H9 (cell line): ENCODE results near the gene SPP1. TPM values are rescaled to one million over a fixed set of nuclear protein-coding genes. Genes with fewer than 3 reads are reported as not detected.
A peak's percentile ranks its signal among the peaks of the same experiment; 100 is the strongest.

Source experiments
- DNase-seq: peaks from one replicate; pipeline ENCODE4 v3.0.0-alpha.2; 2017
- H2AFZ ChIP-seq: one replicate; pipeline ENCODE4 v1.6.1; 2013; ENCODE audit warnings: mild to moderate bottlenecking, low read length, control low read depth, moderate library complexity
- H2AK5ac ChIP-seq: 2 replicates; pipeline ENCODE4 v1.6.1; 2013; ENCODE audit warnings: low read length, control low read depth, mixed read lengths; ENCODE audit not compliant: insufficient read length
- H2BK120ac ChIP-seq: one replicate; pipeline ENCODE4 v1.6.1; 2013; ENCODE audit warnings: low read depth, mild to moderate bottlenecking, low read length, control low read depth, inconsistent platforms; ENCODE audit not compliant: poor library complexity, severe bottlenecking
- H2BK12ac ChIP-seq: 2 replicates; pipeline ENCODE4 v1.6.1; 2013; ENCODE audit warnings: low read length, control low read depth, mixed read lengths, low read depth; ENCODE audit not compliant: insufficient read length
- H2BK15ac ChIP-seq: 2 replicates; pipeline ENCODE4 v1.6.1; 2013; ENCODE audit warnings: low read depth, low read length, control low read depth
- H2BK20ac ChIP-seq: one replicate; pipeline ENCODE4 v1.6.1; 2013; ENCODE audit warnings: low read depth, mild to moderate bottlenecking, low read length, control low read depth, inconsistent platforms; ENCODE audit not compliant: poor library complexity, severe bottlenecking
- H2BK5ac ChIP-seq: 2 replicates; pipeline ENCODE4 v1.6.1; 2013; ENCODE audit warnings: low read length, control low read depth, mixed read lengths; ENCODE audit not compliant: insufficient read length
- H3K14ac ChIP-seq: 2 replicates; pipeline ENCODE4 v1.6.1; 2013; ENCODE audit warnings: low read length, control low read depth; ENCODE audit not compliant: insufficient read depth
- H3K18ac ChIP-seq: 2 replicates; pipeline ENCODE4 v1.6.1; 2013; ENCODE audit warnings: low read depth, mild to moderate bottlenecking, mixed read lengths, low read length, control low read depth; ENCODE audit not compliant: insufficient read length
- H3K23ac ChIP-seq: 2 replicates; pipeline ENCODE4 v1.6.1; 2013; ENCODE audit warnings: low read length, control low read depth, mixed read lengths, low read depth; ENCODE audit not compliant: insufficient read length
- H3K23me2 ChIP-seq: 2 replicates; pipeline ENCODE4 v1.6.1; 2013; ENCODE audit warnings: low read depth, mild to moderate bottlenecking, mixed read lengths, low read length, control low read depth; ENCODE audit not compliant: insufficient read length, poor library complexity, severe bottlenecking
- H3K27ac ChIP-seq: 2 replicates; pipeline ENCODE4 v1.5.1; 2013; ENCODE audit warnings: low read length, control low read depth, mixed read lengths, low read depth; ENCODE audit not compliant: insufficient read length
- H3K27me3 ChIP-seq: 2 replicates; pipeline ENCODE4 v1.6.1; 2013; ENCODE audit warnings: low read length, control low read depth, inconsistent platforms; ENCODE audit not compliant: insufficient read depth
- H3K4ac ChIP-seq: 2 replicates; pipeline ENCODE4 v1.6.1; 2013; ENCODE audit warnings: low read depth, mild to moderate bottlenecking, control low read depth, inconsistent platforms, low read length, moderate library complexity
- H3K4me1 ChIP-seq: 2 replicates; pipeline ENCODE4 v1.6.1; 2013; ENCODE audit warnings: low read length, control low read depth, inconsistent platforms; ENCODE audit not compliant: insufficient read depth
- H3K4me2 ChIP-seq: 2 replicates; pipeline ENCODE4 v1.6.1; 2013; ENCODE audit warnings: low read length, control low read depth, mixed read lengths; ENCODE audit not compliant: insufficient read length, insufficient read depth
- H3K56ac ChIP-seq: 2 replicates; pipeline ENCODE4 v1.6.1; 2013; ENCODE audit warnings: low read depth, mild to moderate bottlenecking, mixed read lengths, low read length, control low read depth; ENCODE audit not compliant: insufficient read length
- H3K79me1 ChIP-seq: 2 replicates; pipeline ENCODE4 v1.6.1; 2013; ENCODE audit warnings: low read depth, mild to moderate bottlenecking, moderate library complexity, low read length, control low read depth, inconsistent platforms; ENCODE audit not compliant: insufficient read depth, poor library complexity, severe bottlenecking
- H3K79me2 ChIP-seq: 2 replicates; pipeline ENCODE4 v1.6.1; 2013; ENCODE audit warnings: low read length, control low read depth, inconsistent platforms; ENCODE audit not compliant: insufficient read depth
- H3K9ac ChIP-seq: 2 replicates; pipeline ENCODE4 v1.6.1; 2013; ENCODE audit warnings: low read length, control low read depth, mixed read lengths; ENCODE audit not compliant: insufficient read length; ENCODE audit errors: extremely low read depth
- H3K9me3 ChIP-seq: one replicate; pipeline ENCODE4 v1.6.1; 2013; ENCODE audit warnings: low read depth, low read length, inconsistent platforms; ENCODE audit not compliant: control insufficient read depth
- H3T11ph ChIP-seq: one replicate; pipeline ENCODE4 v1.6.1; 2013; ENCODE audit warnings: mild to moderate bottlenecking, low read length, control low read depth, inconsistent platforms
- H4K20me1 ChIP-seq: one replicate; pipeline ENCODE4 v1.6.1; 2013; ENCODE audit not compliant: control insufficient read depth, insufficient read length, insufficient read depth
- H4K5ac ChIP-seq: 2 replicates; pipeline ENCODE4 v1.6.1; 2013; ENCODE audit warnings: low read depth, mild to moderate bottlenecking, mixed read lengths, low read length, control low read depth; ENCODE audit not compliant: insufficient read length
- H4K8ac ChIP-seq: replicated peaks from 2 replicates; pipeline ENCODE4 v1.6.1; 2013; ENCODE audit warnings: low read length, control low read depth, mixed read lengths, low read depth; ENCODE audit not compliant: insufficient read length
- H4K91ac ChIP-seq: 2 replicates; pipeline ENCODE4 v1.6.1; 2013; ENCODE audit warnings: low read depth, mild to moderate bottlenecking, moderate library complexity, mixed read lengths, low read length, control low read depth; ENCODE audit not compliant: insufficient read length
- H3K27ac Mint-ChIP-seq, 3 experiments: 2 replicates in 2 of 3; 3 replicates in 1 of 3; pipeline ENCODE4 v1.8.0; 2020 to 2021; ENCODE audit warnings: mixed read lengths in 3 of 3, mild to moderate bottlenecking in 1 of 3, moderate library complexity in 1 of 3
- H3K27me3 Mint-ChIP-seq: 2 replicates; pipeline ENCODE4 v1.8.0; 2021; ENCODE audit warnings: low read depth, mild to moderate bottlenecking, moderate library complexity, mixed read lengths
- H3K36me3 Mint-ChIP-seq, 3 experiments: 2 replicates in 2 of 3; 3 replicates in 1 of 3; pipeline ENCODE4 v1.8.0; 2020 to 2021; ENCODE audit warnings: low read depth in 3 of 3, mixed read lengths in 3 of 3; ENCODE audit not compliant: insufficient read depth in 1 of 3
- H3K4me1 Mint-ChIP-seq, 2 experiments: 2 replicates each; pipeline ENCODE4 v1.8.0; 2020; ENCODE audit warnings: mixed read lengths in 2 of 2
- H3K4me3 Mint-ChIP-seq, 2 experiments: 2 replicates in 1 of 2; 3 replicates in 1 of 2; pipeline ENCODE4 v1.8.0; 2020 to 2021; ENCODE audit warnings: mild to moderate bottlenecking in 2 of 2, mixed read lengths in 2 of 2, moderate library complexity in 1 of 2
- H3K9me3 Mint-ChIP-seq, 2 experiments: 2 replicates in 1 of 2; 3 replicates in 1 of 2; pipeline ENCODE4 v1.8.0; 2020; ENCODE audit warnings: mild to moderate bottlenecking in 2 of 2, mixed read lengths in 2 of 2, moderate library complexity in 1 of 2
- WGBS: extraction: QIAGEN DNeasy Blood & Tissue Kit; methylation state at CpG from one replicate; pipeline ENCODE4 v1.1.7; 2013; ENCODE audit warnings: missing lambda C conversion rate, low lambda C conversion rate, mixed read lengths; ENCODE audit not compliant: insufficient read length; ENCODE audit errors: extremely low coverage; 5-methylcytosine and 5-hydroxymethylcytosine counted together
- total RNA-seq: library from RNA; stranded (reverse); gene quantifications from 2 replicates; pipeline ENCODE4 v1.2.1, GENCODE V29; 2021
- TF ChIP-seq, protein P1 (sequence below): fragments of 200-600 bp; sonication (generic); conservative IDR thresholded peaks from 3 replicates; pipeline ENCODE4 v1.8.0; 2021; ENCODE audit warnings: antibody characterized with exemption, mild to moderate bottlenecking

SPP1 gene
- total RNA-seq, 1 experiment from 2014 or later, result 13.2 TPM

DNA sequence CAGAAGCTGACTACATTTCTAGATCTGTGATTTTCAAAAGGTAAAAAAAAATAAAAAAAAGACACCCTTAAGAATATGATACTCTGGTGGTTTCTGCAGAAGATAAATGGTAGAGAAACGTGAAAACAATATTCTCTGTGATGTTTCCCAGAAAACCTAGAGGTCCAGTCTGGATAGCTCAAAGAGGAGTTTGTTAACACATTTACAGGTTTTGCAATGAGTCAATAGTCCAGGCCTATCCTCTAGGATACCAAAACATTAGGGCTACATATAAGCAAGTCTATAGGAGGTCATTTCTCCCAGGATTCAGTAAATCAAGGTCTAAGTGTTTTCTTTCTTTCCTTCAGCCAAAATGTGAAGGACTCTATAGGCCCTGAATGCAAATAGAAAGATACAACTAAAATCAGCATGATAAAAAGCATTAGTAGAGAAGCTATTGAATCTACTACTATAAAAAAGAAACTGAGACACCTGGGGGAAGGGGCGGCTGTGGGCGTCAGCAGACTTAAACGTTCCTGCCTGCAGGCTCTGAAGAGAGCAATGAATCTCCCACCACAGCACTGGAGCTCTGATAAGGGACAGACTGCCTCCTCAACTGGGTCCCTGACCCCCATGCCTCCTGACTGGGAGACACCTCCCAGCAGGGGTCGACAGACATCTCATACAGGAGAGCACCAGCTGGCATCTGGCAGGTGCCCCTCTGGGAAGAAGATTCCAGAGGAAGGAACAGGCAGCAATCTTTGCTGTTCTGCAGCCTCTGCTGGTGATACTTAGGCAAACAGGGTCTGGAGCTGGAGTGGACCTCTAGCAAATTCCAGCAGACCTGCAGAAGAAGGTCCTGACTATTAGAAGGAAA is 33.7 kb upstream of the SPP1 start:
- Histone ChIP-seq H3K4me1 (no peaks in the 10 kb centered on the region), H3K79me1 (no peaks in the 10 kb centered on the region), H3K79me2 (no peaks in the 10 kb centered on the region), H3K23ac (no peak overlapping the region), H3T11ph (no peak overlapping the region), H4K91ac (no peak overlapping the region), H2BK20ac (no peak overlapping the region), H3K4ac (no peak overlapping the region), H2BK5ac (no peak overlapping the region), H2AFZ (no peak overlapping the region), H3K23me2 (no peaks in the 10 kb centered on the region), H3K56ac (no peak overlapping the region), H4K20me1 (no peaks in the 10 kb centered on the region), H3K27ac (no peak overlapping the region), H3K14ac (no peak overlapping the region), H2AK5ac (no peak overlapping the region), H2BK15ac (no peak overlapping the region), H2BK120ac (no peak overlapping the region), H4K5ac (no peak overlapping the region), H4K8ac (no peak overlapping the region), H3K9me3 (no peaks in the 10 kb centered on the region), H2BK12ac (no peak overlapping the region), H3K9ac (no peak overlapping the region), H3K18ac (no peak overlapping the region), H3K27me3 (no peaks in the 10 kb centered on the region), H3K4me2 (no peak overlapping the region)
- TF ChIP-seq, protein P1, sequence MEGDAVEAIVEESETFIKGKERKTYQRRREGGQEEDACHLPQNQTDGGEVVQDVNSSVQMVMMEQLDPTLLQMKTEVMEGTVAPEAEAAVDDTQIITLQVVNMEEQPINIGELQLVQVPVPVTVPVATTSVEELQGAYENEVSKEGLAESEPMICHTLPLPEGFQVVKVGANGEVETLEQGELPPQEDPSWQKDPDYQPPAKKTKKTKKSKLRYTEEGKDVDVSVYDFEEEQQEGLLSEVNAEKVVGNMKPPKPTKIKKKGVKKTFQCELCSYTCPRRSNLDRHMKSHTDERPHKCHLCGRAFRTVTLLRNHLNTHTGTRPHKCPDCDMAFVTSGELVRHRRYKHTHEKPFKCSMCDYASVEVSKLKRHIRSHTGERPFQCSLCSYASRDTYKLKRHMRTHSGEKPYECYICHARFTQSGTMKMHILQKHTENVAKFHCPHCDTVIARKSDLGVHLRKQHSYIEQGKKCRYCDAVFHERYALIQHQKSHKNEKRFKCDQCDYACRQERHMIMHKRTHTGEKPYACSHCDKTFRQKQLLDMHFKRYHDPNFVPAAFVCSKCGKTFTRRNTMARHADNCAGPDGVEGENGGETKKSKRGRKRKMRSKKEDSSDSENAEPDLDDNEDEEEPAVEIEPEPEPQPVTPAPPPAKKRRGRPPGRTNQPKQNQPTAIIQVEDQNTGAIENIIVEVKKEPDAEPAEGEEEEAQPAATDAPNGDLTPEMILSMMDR, result no peak
- peak overlapping the region in 1 of 3 experiments; percentile 52; a peak in 1 of 7 replicates for H3K27ac Mint-ChIP-seq
- H3K4me3 Mint-ChIP-seq, result no peak overlapping the region; a peak in 1 of 5 replicates
- H3K36me3 Mint-ChIP-seq, result peaks cover 15 to 16% (median 15%) of the 10 kb centered on the region in 3 experiments
- H3K9me3 Mint-ChIP-seq, result peaks cover 0 to 3% of the 10 kb centered on the region in 2 experiments; a peak in 1 of 5 replicates
- DNase-seq, result no peak
- H3K27me3 Mint-ChIP-seq, result peaks cover 2% of the 10 kb centered on the region; the same call in 1 of the 2 replicates
- no CpG with 5 or more reads among the region's 5 CpGs for WGBS
- H3K4me1 Mint-ChIP-seq, result peaks cover 24 to 25% of the 10 kb centered on the region in 2 experiments
